B cell (primary cell): ENCODE data around the gene TMEM52. TPM values are rescaled to one million over a fixed set of nuclear protein-coding genes. Genes with fewer than 3 reads are reported as not detected.

Experiments
- ATAC-seq: fragments of 200-7000 bp; cut with Tn5 transposase; one replicate; pipeline ENCODE4 v1.10.0; 2021; ENCODE audit warnings: low read depth, mild to moderate bottlenecking, moderate number of reproducible peaks, moderate library complexity
- CTCF ChIA-PET: fragments of 350-600 bp; sonication (Branson Sonifier 250); formaldehyde crosslinking; loops from one replicate; lab custom pipeline; 2021; ENCODE audit warnings: antibody characterized with exemption, inconsistent platforms; lab: Charles Lee
- POLR2A ChIA-PET: fragments of 350-600 bp; sonication (Branson Sonifier 250); formaldehyde crosslinking; loops from one replicate; lab custom pipeline; 2021; ENCODE audit warnings: antibody characterized with exemption; lab: Charles Lee
- DNase-seq: peaks from one replicate; pipeline ENCODE4 v3.0.0; 2013
- H2AFZ ChIP-seq: 2 replicates; pipeline ENCODE4 v1.6.1; 2012; ENCODE audit warnings: mild to moderate bottlenecking, low read depth, low read length; ENCODE audit not compliant: insufficient read depth, poor library complexity, severe bottlenecking
- H3K27ac ChIP-seq, 2 donors: 1 replicate in 1 of 2; 2 replicates in 1 of 2; pipeline ENCODE4 v1.5.1; 2012 to 2013; ENCODE audit warnings: low read length in 2 of 2, mild to moderate bottlenecking in 2 of 2, moderate library complexity in 1 of 2
- H3K27me3 ChIP-seq, 4 experiments: fragments of 200-600 bp in 1 of 4; sonication (generic) in 1 of 4; replicated peaks in 1 of 4; 1 replicate in 2 of 4; 2 replicates in 2 of 4; pipeline versions ENCODE4 v1.6.1 to v1.7.0; 2013 to 2016; ENCODE audit warnings: low read length in 3 of 4, mild to moderate bottlenecking in 2 of 4, mixed read lengths in 1 of 4, moderate library complexity in 1 of 4; ENCODE audit not compliant: insufficient read depth in 4 of 4, control insufficient read depth in 3 of 4; ENCODE audit errors: control extremely low read depth in 1 of 4
- H3K36me3 ChIP-seq, 2 experiments: replicated peaks in 1 of 2; 1 replicate in 1 of 2; 2 replicates in 1 of 2; pipeline versions ENCODE4 v1.6.1 to v1.7.1; 2013; ENCODE audit warnings: low read length in 1 of 2; ENCODE audit not compliant: insufficient read depth in 2 of 2, control insufficient read depth in 1 of 2; ENCODE audit errors: control extremely low read depth in 1 of 2, extremely low read depth in 1 of 2
- H3K4me1 ChIP-seq, 2 donors: fragments of 200-600 bp in 1 of 2; sonication (generic) in 1 of 2; 1 replicate in 1 of 2; 2 replicates in 1 of 2; pipeline versions ENCODE4 v1.5.1 to v1.6.1; 2013 to 2017; ENCODE audit warnings: low read length in 2 of 2; ENCODE audit not compliant: control insufficient read depth in 2 of 2, insufficient read depth in 2 of 2
- H3K4me2 ChIP-seq: replicated peaks from 2 replicates; pipeline ENCODE3; 2012; ENCODE audit warnings: mild to moderate bottlenecking, low read depth, low read length; ENCODE audit not compliant: poor library complexity, severe bottlenecking
- H3K4me3 ChIP-seq, 5 experiments: fragments of 200-600 bp in 1 of 5; sonication (generic) in 1 of 5; 1 replicate in 3 of 5; 2 replicates in 2 of 5; pipeline versions ENCODE4 v1.5.1 to v1.7.0; 2011 to 2016; ENCODE audit warnings: low read length in 4 of 5, mild to moderate bottlenecking in 4 of 5, low read depth in 2 of 5, control low read depth in 1 of 5, moderate library complexity in 1 of 5; ENCODE audit not compliant: insufficient read depth in 1 of 5; ENCODE audit errors: control extremely low read depth in 1 of 5, extremely low read depth in 1 of 5
- H3K79me2 ChIP-seq: fragments of 200-600 bp; sonication (generic); one replicate; pipeline ENCODE4 v1.6.0; 2016; ENCODE audit warnings: low read length; ENCODE audit not compliant: control insufficient read depth, insufficient read depth
- H3K9ac ChIP-seq: fragments of 200-600 bp; sonication (generic); 2 replicates; pipeline ENCODE4 v1.6.1; 2017; ENCODE audit warnings: mild to moderate bottlenecking, low read length, moderate library complexity
- H3K9me3 ChIP-seq, 3 donors: one replicate each; pipeline versions ENCODE4 v1.6.1 to v1.7.1; 2013; ENCODE audit warnings: low read length in 2 of 3; ENCODE audit not compliant: control insufficient read depth in 2 of 3, insufficient read depth in 1 of 3; ENCODE audit errors: control extremely low read depth in 1 of 3
- H4K20me1 ChIP-seq: 2 replicates; pipeline ENCODE4 v1.6.0; 2012; ENCODE audit warnings: mild to moderate bottlenecking, low read length; ENCODE audit not compliant: insufficient read depth, control insufficient read depth, poor library complexity, severe bottlenecking
- H3K27ac Mint-ChIP-seq: one replicate; pipeline ENCODE4 v1.8.0; 2021; ENCODE audit warnings: mixed read lengths
- H3K27me3 Mint-ChIP-seq: one replicate; pipeline ENCODE4 v1.8.0; 2021; ENCODE audit warnings: mixed read lengths
- H3K4me1 Mint-ChIP-seq: one replicate; pipeline ENCODE4 v1.8.0; 2021; ENCODE audit warnings: mixed read lengths
- H3K4me3 Mint-ChIP-seq: one replicate; pipeline ENCODE4 v1.8.0; 2021; ENCODE audit warnings: mixed read lengths
- H3K9me3 Mint-ChIP-seq: one replicate; pipeline ENCODE4 v1.8.0; 2022; ENCODE audit warnings: mixed read lengths; ENCODE audit not compliant: insufficient read depth
- CTCF ChIP-seq: fragments of 200-600 bp; IDR thresholded peaks from one replicate; pipeline ENCODE4 v1.8.0; 2022; ENCODE audit warnings: antibody characterized with exemption, mild to moderate bottlenecking
- EZH2 ChIP-seq: IDR thresholded peaks from 2 replicates; pipeline ENCODE4 v1.6.1; 2012; ENCODE audit warnings: borderline replicate concordance, low read depth, mild to moderate bottlenecking, moderate library complexity, low read length; ENCODE audit not compliant: insufficient read depth, poor library complexity, severe bottlenecking
- WGBS: methylation state at CpG from one replicate; pipeline ENCODE4 v1.1.5; 2013; ENCODE audit warnings: missing lambda C conversion rate; ENCODE audit not compliant: insufficient coverage; 5-methylcytosine and 5-hydroxymethylcytosine counted together
- intact Hi-C: fragments of 100-400 bp; cut with micrococcal nuclease; formaldehyde crosslinking; loops from one replicate; pipeline ENCODE4 v1.10.0; 2022
- polyA plus RNA-seq: library from polyadenylated mRNA; depleted of rRNA; stranded (reverse); fragments of >200 nt; gene quantifications from 2 replicates; pipeline ENCODE4 v1.2.3, GENCODE V29; 2012
- total RNA-seq, 2 donors: library from RNA; stranded (reverse); fragments of 120-200 nt in 1 of 2; gene quantifications; 1 replicate in 1 of 2; 2 replicates in 1 of 2; pipeline versions ENCODE4 v1.2.3 to v1.2.4, GENCODE V29; 2013 to 2022

TMEM52 gene
- total and polyA plus RNA-seq, 2 donors (not counting 1 experiment from before 2014, with no cell fraction given) = 0.69 to 1.00 TPM

GRCh38 chr1:1947493-1947892 lies 28.4 kb upstream of the TMEM52 start:
- Mint-ChIP-seq H3K9me3 (peaks cover 7% of the 10 kb centered on the region), H3K4me3 (no peak overlapping the region), H3K27me3 (peaks cover 23% of the 10 kb centered on the region), H3K27ac (no peak overlapping the region), H3K4me1 (peaks cover 8% of the 10 kb centered on the region)
- peaks cover 2 to 8% of the 10 kb centered on the region in 2 donors for H3K4me1 ChIP-seq
- no peaks in the 10 kb centered on the region for H3K36me3 ChIP-seq
- peaks cover 0 to 7% (median 2%) of the 10 kb centered on the region in 4 experiments for H3K27me3 ChIP-seq
- H4K20me1 ChIP-seq = no peaks in the 10 kb centered on the region
- no peak overlapping the region for H3K27ac ChIP-seq
- DNase-seq (no peak), ATAC-seq (no peak)
- H2AFZ ChIP-seq = no peak overlapping the region
- H3K9ac ChIP-seq = no peak overlapping the region
- H3K4me3 ChIP-seq = no peak overlapping the region
- 83% methylated on average over 14 of the region's 14 CpGs for WGBS
- H3K79me2 ChIP-seq = no peaks in the 10 kb centered on the region
- ChIA-PET CTCF (interaction anchor here (1.9 kb wide), 1 partner anchor 97 kb away, joined by 5 read pairs; no protein-coding TSS in a partner anchor), POLR2A (no interaction called here)
- intact Hi-C loops = no loop called here
- peaks cover 0 to 8% (median 6%) of the 10 kb centered on the region in 3 donors for H3K9me3 ChIP-seq
- no peak overlapping the region for H3K4me2 ChIP-seq
- no peak for TF ChIP-seq EZH2
- TF ChIP-seq CTCF = no peak

- Mint-ChIP-seq H3K27ac (no peak overlapping the region), H3K4me3 (no peak overlapping the region), H3K27me3 (peaks cover 16% of the 10 kb centered on the region), H3K4me1 (peaks cover 8% of the 10 kb centered on the region), H3K9me3 (peaks cover 7% of the 10 kb centered on the region)
- 86% methylated on average over 11 of the region's 11 CpGs for WGBS
- no peak for TF ChIP-seq EZH2
- TF ChIP-seq CTCF = no peak
- ATAC-seq (no peak), DNase-seq (no peak)
- Histone ChIP-seq H3K27ac (no peak overlapping the region), H3K79me2 (no peaks in the 10 kb centered on the region), H3K4me1 (peaks cover 2 to 8% of the 10 kb centered on the region in 2 donors), H3K9ac (no peak overlapping the region), H3K36me3 (no peaks in the 10 kb centered on the region), H2AFZ (no peak overlapping the region), H3K4me3 (no peak overlapping the region), H3K9me3 (peaks cover 0 to 6% (median 4%) of the 10 kb centered on the region in 3 donors), H4K20me1 (no peaks in the 10 kb centered on the region), H3K27me3 (peaks cover 0 to 7% (median 2%) of the 10 kb centered on the region in 4 experiments), H3K4me2 (no peak overlapping the region)
- POLR2A ChIA-PET = no interaction called here
- CTCF ChIA-PET = interaction anchor here (1.9 kb wide), 1 partner anchor 98 kb away, joined by 5 read pairs; no protein-coding TSS in a partner anchor
- intact Hi-C loops = no loop called here
Observed at GRCh38 chr1:1946540-1946939, 27.5 kb upstream of the TMEM52 start.
